HG03108 (cell line): ENCODE measurements around the gene RNF208.
"Not testable (repeated sequence)": the region's sequence is repeated elsewhere in the genome, so short reads cannot be mapped to it uniquely, and the experiment has no call there.

Experiments used
- ATAC-seq: cut with Tn5 transposase; IDR thresholded peaks from one replicate; pipeline ENCODE4 v1.9.1; 2021; ENCODE audit warnings: moderate library complexity; ENCODE audit not compliant: unreplicated experiment

The RNF208 gene

GRCh38 chr9:137253717-137254623, 31.9 kb upstream of the RNF208 start:
- ATAC-seq = no peak

GRCh38 chr9:137252555-137253506, 30.8 kb upstream of the RNF208 start:
- ATAC-seq = no peak

GRCh38 chr9:137251490-137252268, 29.6 kb upstream of the RNF208 start:
- no peak for ATAC-seq

- no peak for ATAC-seq
Observed at GRCh38 chr9:137251194-137251461, 29.1 kb upstream of the RNF208 start, which contains the start of gene STPG3. Gene STPG3 (plus strand): TSS chr9:137251286. CDS start chr9:137251287, 1 bp downstream.

GRCh38 chr9:137250329-137251193, 28.5 kb upstream of the RNF208 start:
- no peak for ATAC-seq

GRCh38 chr9:137247916-137248175, 25.8 kb upstream of the RNF208 start:
- ATAC-seq = no peak

GRCh38 chr9:137247135-137247915, 25.3 kb upstream of the RNF208 start:
- no peak for ATAC-seq

GRCh38 chr9:137245450-137246421, 23.7 kb upstream of the RNF208 start:
- no peak for ATAC-seq

- no peak for ATAC-seq
Observed at GRCh38 chr9:137244486-137245449, 22.7 kb upstream of the RNF208 start.

- no peak for ATAC-seq
Observed at GRCh38 chr9:137243626-137244485, 21.8 kb upstream of the RNF208 start.

GRCh38 chr9:137243266-137243625, 21.2 kb upstream of the RNF208 start:
- not testable (repeated sequence) for ATAC-seq

- ATAC-seq = no peak
Observed at GRCh38 chr9:137242269-137243203, 20.5 kb upstream of the RNF208 start.

- peak; percentile 2 for ATAC-seq
Observed at GRCh38 chr9:137241490-137242268, 19.6 kb upstream of the RNF208 start.

GRCh38 chr9:137240841-137241489, 18.9 kb upstream of the RNF208 start, which contains the start of gene TUBB4B:
Gene TUBB4B (plus strand): TSS chr9:137241287. CDS start chr9:137241361, 74 bp downstream.
- ATAC-seq = peak; percentile 69
